H1 (cell line): ENCODE results near the gene CEMIP2. TPM values are rescaled to one million over a fixed set of nuclear protein-coding genes. Genes with fewer than 3 reads are reported as not detected.

Source experiments
- CTCF ChIA-PET: fragments of 300-600 bp; sonication (Branson Sonifier 250); formaldehyde crosslinking; loops from one replicate; lab custom pipeline; 2021; ENCODE audit not compliant: partially characterized antibody; lab: Charles Lee
- POLR2A ChIA-PET: fragments of 300-600 bp; sonication (Branson Sonifier 250); formaldehyde crosslinking; loops from one replicate; lab custom pipeline; 2021; ENCODE audit warnings: inconsistent platforms; ENCODE audit not compliant: partially characterized antibody; lab: Charles Lee
- DNase-seq, 2 experiments: peaks; one replicate each; pipeline versions ENCODE4 v3.0.0 to v3.0.0-alpha.2; 2010 to 2022; ENCODE audit warnings: low spot score in 2 of 2, low read depth in 1 of 2, mixed read lengths in 1 of 2
- FAIRE-seq: peaks from 2 replicates; lab custom pipeline; 2011; peaks lifted over from hg19 to GRCh38; lab: Jason Lieb, UNC
- H2AFZ ChIP-seq: 2 replicates; pipeline ENCODE4 v1.8.1; 2012; ENCODE audit warnings: low read length, inconsistent platforms
- H2AK5ac ChIP-seq: 2 replicates; pipeline ENCODE4 v1.6.1; 2013; ENCODE audit warnings: low read depth, low read length
- H2BK120ac ChIP-seq: replicated peaks from 2 replicates; pipeline ENCODE3; 2013; ENCODE audit warnings: low read depth, low read length, inconsistent platforms
- H2BK12ac ChIP-seq: 2 replicates; pipeline ENCODE4 v1.6.1; 2013; ENCODE audit warnings: low read depth, low read length
- H2BK15ac ChIP-seq: 2 replicates; pipeline ENCODE4 v1.6.1; 2013; ENCODE audit warnings: low read length
- H2BK20ac ChIP-seq: 2 replicates; pipeline ENCODE4 v1.6.1; 2013; ENCODE audit warnings: low read length
- H2BK5ac ChIP-seq: 2 replicates; pipeline ENCODE4 v1.6.1; 2013; ENCODE audit warnings: low read depth, low read length
- H3K14ac ChIP-seq: 2 replicates; pipeline ENCODE4 v1.6.1; 2013; ENCODE audit warnings: inconsistent platforms; ENCODE audit not compliant: insufficient read length
- H3K18ac ChIP-seq: 2 replicates; pipeline ENCODE4 v1.6.1; 2013; ENCODE audit warnings: low read length; ENCODE audit errors: extremely low read depth
- H3K23ac ChIP-seq: 2 replicates; pipeline ENCODE4 v1.6.1; 2013; ENCODE audit warnings: inconsistent platforms; ENCODE audit not compliant: insufficient read length
- H3K23me2 ChIP-seq: 2 replicates; pipeline ENCODE4 v1.6.1; 2013; ENCODE audit warnings: low read depth, low read length
- H3K27ac ChIP-seq: 2 replicates; pipeline ENCODE4 v1.6.1; 2011; ENCODE audit warnings: low read depth, low read length, inconsistent platforms
- H3K27me3 ChIP-seq, 4 experiments: replicated peaks in 1 of 4; 1 replicate in 1 of 4; 2 replicates in 3 of 4; pipeline versions ENCODE4 v1.6.1 to v1.8.1; 2011 to 2013; ENCODE audit warnings: low read length in 3 of 4, mild to moderate bottlenecking in 3 of 4, inconsistent platforms in 2 of 4, mixed read lengths in 2 of 4, moderate library complexity in 1 of 4; ENCODE audit not compliant: control insufficient read depth in 3 of 4, insufficient read depth in 3 of 4; ENCODE audit errors: extremely low read depth in 1 of 4
- H3K36me3 ChIP-seq, 4 experiments: 2 replicates each; pipeline versions ENCODE4 v1.6.1 to v1.8.1; 2011 to 2013; ENCODE audit warnings: mild to moderate bottlenecking in 4 of 4, low read length in 3 of 4, moderate library complexity in 2 of 4, control low read depth in 1 of 4, inconsistent platforms in 1 of 4; ENCODE audit not compliant: insufficient read depth in 4 of 4, control insufficient read depth in 2 of 4
- H3K4ac ChIP-seq: replicated peaks from 2 replicates; pipeline ENCODE3; 2013; ENCODE audit warnings: low read length, low read depth, mixed read lengths, inconsistent platforms; ENCODE audit not compliant: insufficient read length
- H3K4me1 ChIP-seq, 4 experiments: replicated peaks in 1 of 4; 1 replicate in 1 of 4; 2 replicates in 3 of 4; pipeline versions ENCODE4 v1.6.1 to v1.8.1; 2011 to 2013; ENCODE audit warnings: low read length in 3 of 4, inconsistent platforms in 2 of 4, mixed read lengths in 1 of 4; ENCODE audit not compliant: insufficient read depth in 4 of 4, control insufficient read depth in 3 of 4
- H3K4me2 ChIP-seq, 2 experiments: 2 replicates each; pipeline versions ENCODE4 v1.6.1 to v1.8.1; 2011 to 2013; ENCODE audit warnings: low read depth in 2 of 2, low read length in 2 of 2, control low read depth in 1 of 2, inconsistent platforms in 1 of 2, mild to moderate bottlenecking in 1 of 2; ENCODE audit not compliant: insufficient read depth in 1 of 2
- H3K4me3 ChIP-seq, 4 experiments: fragments of 200-600, 300-600 bp in 1 of 4; sonication (generic), shearing (Covaris generic), sonication (Bioruptor Twin) in 1 of 4; 2 replicates each; pipeline versions ENCODE4 v1.5.1 to v1.8.1; 2011 to 2016; ENCODE audit warnings: low read length in 4 of 4, low read depth in 3 of 4, control low read depth in 2 of 4, inconsistent platforms in 2 of 4, mild to moderate bottlenecking in 2 of 4, mixed read lengths in 1 of 4, moderate library complexity in 1 of 4; ENCODE audit not compliant: insufficient read depth in 2 of 4; ENCODE audit errors: extremely low read depth in 1 of 4
- H3K56ac ChIP-seq: replicated peaks from 2 replicates; pipeline ENCODE3; 2013; ENCODE audit warnings: low read depth, mild to moderate bottlenecking, mixed read lengths, low read length, inconsistent platforms; ENCODE audit not compliant: insufficient read length
- H3K79me1 ChIP-seq: 2 replicates; pipeline ENCODE4 v1.6.1; 2013; ENCODE audit warnings: low read depth, low read length, control low read depth
- H3K79me2 ChIP-seq, 2 experiments: 2 replicates each; pipeline versions ENCODE4 v1.6.1 to v1.8.1; 2012 to 2013; ENCODE audit warnings: low read length in 2 of 2, mild to moderate bottlenecking in 2 of 2, inconsistent platforms in 1 of 2; ENCODE audit not compliant: insufficient read depth in 2 of 2, control insufficient read depth in 1 of 2
- H3K9ac ChIP-seq, 4 experiments: replicated peaks in 1 of 4; 1 replicate in 1 of 4; 2 replicates in 3 of 4; pipeline versions ENCODE4 v1.6.1 to v1.8.1; 2011 to 2013; ENCODE audit warnings: low read depth in 3 of 4, low read length in 3 of 4, control low read depth in 2 of 4, mild to moderate bottlenecking in 2 of 4, moderate library complexity in 2 of 4, inconsistent platforms in 1 of 4; ENCODE audit errors: extremely low read depth in 1 of 4
- H3K9me3 ChIP-seq, 2 experiments: 2 replicates each; pipeline versions ENCODE4 v1.6.1 to v1.8.1; 2012 to 2013; ENCODE audit warnings: mild to moderate bottlenecking in 2 of 2, moderate library complexity in 2 of 2, control low read depth in 1 of 2, inconsistent platforms in 1 of 2, low read depth in 1 of 2, low read length in 1 of 2, mixed read lengths in 1 of 2; ENCODE audit not compliant: insufficient read depth in 2 of 2
- H4K20me1 ChIP-seq, 2 experiments: replicated peaks in 1 of 2; 2 replicates each; pipeline versions ENCODE3 to v1.8.1; 2011 to 2013; ENCODE audit warnings: inconsistent platforms in 2 of 2, low read length in 2 of 2, mild to moderate bottlenecking in 1 of 2; ENCODE audit not compliant: insufficient read depth in 2 of 2, control insufficient read depth in 1 of 2
- H4K5ac ChIP-seq: 2 replicates; pipeline ENCODE4 v1.6.1; 2013; ENCODE audit warnings: low read length, low read depth, mixed read lengths, inconsistent platforms; ENCODE audit not compliant: insufficient read length
- H4K8ac ChIP-seq: 2 replicates; pipeline ENCODE4 v1.8.0; 2013; ENCODE audit warnings: mild to moderate bottlenecking, moderate library complexity, low read length, inconsistent platforms; ENCODE audit not compliant: insufficient read depth; ENCODE audit errors: extremely low read depth
- H4K91ac ChIP-seq: replicated peaks from 2 replicates; pipeline ENCODE3; 2013; ENCODE audit warnings: low read length, mixed read lengths, inconsistent platforms; ENCODE audit not compliant: insufficient read length
- BRCA1 ChIP-seq: IDR thresholded peaks from 2 replicates; pipeline ENCODE4 v1.6.1; 2012; ENCODE audit warnings: low read depth, low read length, improper control_type of control experiment
- CBX8 ChIP-seq: fragments of 300-800, 300-1000 bp; sonication (generic); IDR thresholded peaks from 2 replicates; pipeline ENCODE4 v1.7.1; 2016; ENCODE audit warnings: low read depth, low read length, borderline replicate concordance
- CEBPB ChIP-seq: IDR thresholded peaks from 2 replicates; pipeline ENCODE4 v1.6.1; 2012; ENCODE audit warnings: low read depth, low read length
- CTBP2 ChIP-seq: IDR thresholded peaks from 2 replicates; pipeline ENCODE4 v1.7.0; 2011; ENCODE audit warnings: borderline replicate concordance, mild to moderate bottlenecking, moderate library complexity, mixed read lengths, low read length; ENCODE audit not compliant: insufficient read depth, insufficient read length
- EGR1 ChIP-seq: IDR thresholded peaks from 2 replicates; pipeline ENCODE4 v1.6.1; 2011; ENCODE audit warnings: low read depth, low read length, borderline replicate concordance
- FOSL1 ChIP-seq: IDR thresholded peaks from 2 replicates; pipeline ENCODE4 v1.6.1; 2011; ENCODE audit warnings: mild to moderate bottlenecking, low read depth, low read length, moderate library complexity; ENCODE audit not compliant: insufficient read depth
- HDAC2 ChIP-seq, 2 experiments: fragments of 300-600 bp in 1 of 2; sonication (generic) in 1 of 2; IDR thresholded peaks; 2 replicates each; pipeline ENCODE4 v1.6.1; 2011 to 2012; ENCODE audit warnings: low read depth in 2 of 2, low read length in 2 of 2, mild to moderate bottlenecking in 2 of 2, moderate library complexity in 2 of 2, borderline replicate concordance in 1 of 2, inconsistent platforms in 1 of 2
- KDM5A ChIP-seq: fragments of 200-600 bp; IDR thresholded peaks from 2 replicates; pipeline ENCODE4 v1.7.1; 2012; ENCODE audit warnings: mild to moderate bottlenecking, low read length, inconsistent platforms, mixed read lengths
- POU5F1 ChIP-seq: IDR thresholded peaks from 2 replicates; pipeline ENCODE4 v1.6.1; 2011; ENCODE audit warnings: low read depth, mild to moderate bottlenecking, low read length, moderate library complexity
- RBBP5 ChIP-seq: IDR thresholded peaks from 2 replicates; pipeline ENCODE4 v1.7.1; 2012; ENCODE audit warnings: low read depth, mild to moderate bottlenecking, inconsistent platforms, low read length, moderate library complexity, borderline replicate concordance
- RXRA ChIP-seq: IDR thresholded peaks from 2 replicates; pipeline ENCODE4 v1.6.1; 2011; ENCODE audit warnings: low read depth, mild to moderate bottlenecking, low read length, moderate library complexity; ENCODE audit not compliant: insufficient read depth
- SIN3A ChIP-seq, 2 experiments: IDR thresholded peaks in 1 of 2; conservative IDR thresholded peaks in 1 of 2; 2 replicates each; pipeline ENCODE4 v1.6.1; 2011 to 2012; ENCODE audit warnings: low read length in 2 of 2, improper control_type of control experiment in 1 of 2, low read depth in 1 of 2, mild to moderate bottlenecking in 1 of 2
- SIRT6 ChIP-seq: IDR thresholded peaks from one replicate; pipeline ENCODE4 v1.7.1; 2012; ENCODE audit warnings: low read length, inconsistent platforms
- WGBS, 2 experiments: shearing (Covaris generic) in 1 of 2; methylation state at CpG; one replicate each; pipeline versions ENCODE4 v1.1.6 to v1.1.7; 2013 to 2015; ENCODE audit warnings: low lambda C conversion rate in 2 of 2, mixed read lengths in 2 of 2, inconsistent platforms in 1 of 2, low coverage in 1 of 2, missing lambda C conversion rate in 1 of 2; ENCODE audit not compliant: insufficient replicate concordance in 2 of 2, insufficient coverage in 1 of 2, insufficient read length in 1 of 2; ENCODE audit errors: extremely low coverage in 1 of 2, missing lambda C conversion rate in 1 of 2; 5-methylcytosine and 5-hydroxymethylcytosine counted together
- polyA plus RNA-seq, 7 experiments: library from polyadenylated mRNA; depleted of rRNA in 3 of 7; stranded (reverse) in 5 of 7; unstranded in 2 of 7; fragments of >200 nt in 5 of 7; fragments of 200-250 nt in 2 of 7; gene quantifications; 1 replicate in 5 of 7; 2 replicates in 1 of 7; 4 replicates in 1 of 7; pipeline versions ENCODE4 v1.2.1 to v1.2.3, GENCODE V29; 2011 to 2013; ENCODE audit warnings: missing spikeins in 2 of 7, mixed read lengths in 2 of 7
- total RNA-seq: library from RNA; stranded (reverse); fragmentation: NEBNext Ultra II Directional; extraction: Animal tissue kit (Norgen Biotek cat#: 25700); gene quantifications from 2 replicates; pipeline ENCODE4 v1.2.1, GENCODE V29; 2021
- TF ChIP-seq, protein P1 (sequence below): IDR thresholded peaks from 2 replicates; pipeline ENCODE4 v1.6.1; 2012; ENCODE audit warnings: inconsistent platforms

CEMIP2 gene
- total and polyA plus RNA-seq, 2 of the 8 experiments (the other 6 are each of a cell fraction or from before 2014, with no cell fraction given) = 25.2 to 52.1 TPM

DNA sequence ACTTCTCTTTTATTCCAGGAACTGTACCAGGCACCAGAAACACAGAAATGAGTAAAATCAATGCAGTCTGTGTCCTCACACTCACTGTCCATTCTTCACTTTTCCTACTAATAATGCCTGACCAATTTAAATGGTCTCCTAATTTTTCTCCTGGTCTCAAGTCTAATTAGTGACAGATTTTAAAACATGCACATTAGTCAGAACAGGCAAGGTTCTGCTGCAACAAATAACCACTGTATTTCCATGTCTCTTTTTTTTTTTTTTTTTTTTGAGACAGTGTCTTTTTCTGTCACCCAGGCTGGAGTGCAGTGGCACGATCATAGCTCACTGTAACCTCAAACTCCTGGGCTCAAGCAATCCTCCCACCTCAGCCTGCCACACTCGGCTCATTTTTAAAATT lies 99.6 kb downstream of the CEMIP2 start:
- POLR2A ChIA-PET = no interaction called here
- Histone ChIP-seq H2AFZ (no peak overlapping the region), H3K4me2 (no peak overlapping the region), H4K8ac (no peak overlapping the region), H3K4me1 (peaks cover 0 to 7% (median 4%) of the 10 kb centered on the region in 4 experiments; a peak in 5 of 7 replicates), H3K9me3 (no peaks in the 10 kb centered on the region), H2AK5ac (no peak overlapping the region), H3K18ac (no peak overlapping the region), H3K4ac (no peak overlapping the region), H3K9ac (no peak overlapping the region), H4K91ac (no peak overlapping the region), H3K36me3 (no peaks in the 10 kb centered on the region), H3K27me3 (no peaks in the 10 kb centered on the region), H3K23me2 (no peaks in the 10 kb centered on the region), H3K79me2 (no peaks in the 10 kb centered on the region), H2BK20ac (no peak overlapping the region), H3K56ac (no peak overlapping the region), H3K23ac (no peak overlapping the region), H2BK120ac (no peak overlapping the region), H3K4me3 (no peak overlapping the region), H4K5ac (no peak overlapping the region), H4K20me1 (no peaks in the 10 kb centered on the region), H2BK15ac (no peak overlapping the region), H3K14ac (no peak overlapping the region), H3K79me1 (no peaks in the 10 kb centered on the region), H2BK12ac (no peak overlapping the region), H2BK5ac (no peak overlapping the region), H3K27ac (no peak overlapping the region)
- FAIRE-seq (no peak), DNase-seq (no peak)
- CTCF ChIA-PET = interaction anchor here (0.6 to 1.6 kb wide), 2 partner anchors 14 to 29 kb away, joined by 4 to 5 read pairs; no protein-coding TSS in a partner anchor
- 84% methylated on average over 2 of the region's 2 CpGs; no CpG with 5 or more reads in 1 of the 2 experiments for WGBS, 2 experiments
- TF ChIP-seq FOSL1 (no peak), CEBPB (no peak), CTBP2 (no peak), RBBP5 (no peak), RXRA (no peak), KDM5A (no peak), SIRT6 (no peak), CBX8 (no peak), POU5F1 (no peak), BRCA1 (no peak), SIN3A (conservative IDR thresholded peaks at IDR 0.05 in 1 of 2, IDR thresholded peaks at IDR 0.05 in 1 of 2; ENCODE audit: low read depth in 1 of 2, low read length in 2 of 2) (no peak), HDAC2 (IDR thresholded peaks at IDR 0.05; ENCODE audit: borderline replicate concordance in 1 of 2, low read depth in 2 of 2, low read length in 2 of 2) (no peak), EGR1 (no peak)
- TF ChIP-seq, protein P1, sequence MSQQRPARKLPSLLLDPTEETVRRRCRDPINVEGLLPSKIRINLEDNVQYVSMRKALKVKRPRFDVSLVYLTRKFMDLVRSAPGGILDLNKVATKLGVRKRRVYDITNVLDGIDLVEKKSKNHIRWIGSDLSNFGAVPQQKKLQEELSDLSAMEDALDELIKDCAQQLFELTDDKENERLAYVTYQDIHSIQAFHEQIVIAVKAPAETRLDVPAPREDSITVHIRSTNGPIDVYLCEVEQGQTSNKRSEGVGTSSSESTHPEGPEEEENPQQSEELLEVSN = no peak
